H9 (cell line): ENCODE data around the gene CARS1. TPM values are rescaled to one million over a fixed set of nuclear protein-coding genes. Genes with fewer than 3 reads are reported as not detected.

Source experiments
- DNase-seq: peaks from one replicate; pipeline ENCODE4 v3.0.0-alpha.2; 2017
- H2AFZ ChIP-seq: one replicate; pipeline ENCODE4 v1.6.1; 2013; ENCODE audit warnings: mild to moderate bottlenecking, low read length, control low read depth, moderate library complexity
- H2AK5ac ChIP-seq: 2 replicates; pipeline ENCODE4 v1.6.1; 2013; ENCODE audit warnings: low read length, control low read depth, mixed read lengths; ENCODE audit not compliant: insufficient read length
- H2BK120ac ChIP-seq: one replicate; pipeline ENCODE4 v1.6.1; 2013; ENCODE audit warnings: low read depth, mild to moderate bottlenecking, low read length, control low read depth, inconsistent platforms; ENCODE audit not compliant: poor library complexity, severe bottlenecking
- H2BK12ac ChIP-seq: 2 replicates; pipeline ENCODE4 v1.6.1; 2013; ENCODE audit warnings: low read length, control low read depth, mixed read lengths, low read depth; ENCODE audit not compliant: insufficient read length
- H2BK15ac ChIP-seq: 2 replicates; pipeline ENCODE4 v1.6.1; 2013; ENCODE audit warnings: low read depth, low read length, control low read depth
- H2BK20ac ChIP-seq: one replicate; pipeline ENCODE4 v1.6.1; 2013; ENCODE audit warnings: low read depth, mild to moderate bottlenecking, low read length, control low read depth, inconsistent platforms; ENCODE audit not compliant: poor library complexity, severe bottlenecking
- H2BK5ac ChIP-seq: 2 replicates; pipeline ENCODE4 v1.6.1; 2013; ENCODE audit warnings: low read length, control low read depth, mixed read lengths; ENCODE audit not compliant: insufficient read length
- H3K14ac ChIP-seq: 2 replicates; pipeline ENCODE4 v1.6.1; 2013; ENCODE audit warnings: low read length, control low read depth; ENCODE audit not compliant: insufficient read depth
- H3K18ac ChIP-seq: 2 replicates; pipeline ENCODE4 v1.6.1; 2013; ENCODE audit warnings: low read depth, mild to moderate bottlenecking, mixed read lengths, low read length, control low read depth; ENCODE audit not compliant: insufficient read length
- H3K23ac ChIP-seq: 2 replicates; pipeline ENCODE4 v1.6.1; 2013; ENCODE audit warnings: low read length, control low read depth, mixed read lengths, low read depth; ENCODE audit not compliant: insufficient read length
- H3K23me2 ChIP-seq: 2 replicates; pipeline ENCODE4 v1.6.1; 2013; ENCODE audit warnings: low read depth, mild to moderate bottlenecking, mixed read lengths, low read length, control low read depth; ENCODE audit not compliant: insufficient read length, poor library complexity, severe bottlenecking
- H3K27ac ChIP-seq: 2 replicates; pipeline ENCODE4 v1.5.1; 2013; ENCODE audit warnings: low read length, control low read depth, mixed read lengths, low read depth; ENCODE audit not compliant: insufficient read length
- H3K27me3 ChIP-seq: 2 replicates; pipeline ENCODE4 v1.6.1; 2013; ENCODE audit warnings: low read length, control low read depth, inconsistent platforms; ENCODE audit not compliant: insufficient read depth
- H3K4ac ChIP-seq: 2 replicates; pipeline ENCODE4 v1.6.1; 2013; ENCODE audit warnings: low read depth, mild to moderate bottlenecking, control low read depth, inconsistent platforms, low read length, moderate library complexity
- H3K4me1 ChIP-seq: 2 replicates; pipeline ENCODE4 v1.6.1; 2013; ENCODE audit warnings: low read length, control low read depth, inconsistent platforms; ENCODE audit not compliant: insufficient read depth
- H3K4me2 ChIP-seq: 2 replicates; pipeline ENCODE4 v1.6.1; 2013; ENCODE audit warnings: low read length, control low read depth, mixed read lengths; ENCODE audit not compliant: insufficient read length, insufficient read depth
- H3K56ac ChIP-seq: 2 replicates; pipeline ENCODE4 v1.6.1; 2013; ENCODE audit warnings: low read depth, mild to moderate bottlenecking, mixed read lengths, low read length, control low read depth; ENCODE audit not compliant: insufficient read length
- H3K79me1 ChIP-seq: 2 replicates; pipeline ENCODE4 v1.6.1; 2013; ENCODE audit warnings: low read depth, mild to moderate bottlenecking, moderate library complexity, low read length, control low read depth, inconsistent platforms; ENCODE audit not compliant: insufficient read depth, poor library complexity, severe bottlenecking
- H3K79me2 ChIP-seq: 2 replicates; pipeline ENCODE4 v1.6.1; 2013; ENCODE audit warnings: low read length, control low read depth, inconsistent platforms; ENCODE audit not compliant: insufficient read depth
- H3K9ac ChIP-seq: 2 replicates; pipeline ENCODE4 v1.6.1; 2013; ENCODE audit warnings: low read length, control low read depth, mixed read lengths; ENCODE audit not compliant: insufficient read length; ENCODE audit errors: extremely low read depth
- H3K9me3 ChIP-seq: one replicate; pipeline ENCODE4 v1.6.1; 2013; ENCODE audit warnings: low read depth, low read length, inconsistent platforms; ENCODE audit not compliant: control insufficient read depth
- H3T11ph ChIP-seq: one replicate; pipeline ENCODE4 v1.6.1; 2013; ENCODE audit warnings: mild to moderate bottlenecking, low read length, control low read depth, inconsistent platforms
- H4K20me1 ChIP-seq: one replicate; pipeline ENCODE4 v1.6.1; 2013; ENCODE audit not compliant: control insufficient read depth, insufficient read length, insufficient read depth
- H4K5ac ChIP-seq: 2 replicates; pipeline ENCODE4 v1.6.1; 2013; ENCODE audit warnings: low read depth, mild to moderate bottlenecking, mixed read lengths, low read length, control low read depth; ENCODE audit not compliant: insufficient read length
- H4K8ac ChIP-seq: replicated peaks from 2 replicates; pipeline ENCODE4 v1.6.1; 2013; ENCODE audit warnings: low read length, control low read depth, mixed read lengths, low read depth; ENCODE audit not compliant: insufficient read length
- H4K91ac ChIP-seq: 2 replicates; pipeline ENCODE4 v1.6.1; 2013; ENCODE audit warnings: low read depth, mild to moderate bottlenecking, moderate library complexity, mixed read lengths, low read length, control low read depth; ENCODE audit not compliant: insufficient read length
- H3K27ac Mint-ChIP-seq, 3 experiments: 2 replicates in 2 of 3; 3 replicates in 1 of 3; pipeline ENCODE4 v1.8.0; 2020 to 2021; ENCODE audit warnings: mixed read lengths in 3 of 3, mild to moderate bottlenecking in 1 of 3, moderate library complexity in 1 of 3
- H3K27me3 Mint-ChIP-seq: 2 replicates; pipeline ENCODE4 v1.8.0; 2021; ENCODE audit warnings: low read depth, mild to moderate bottlenecking, moderate library complexity, mixed read lengths
- H3K36me3 Mint-ChIP-seq, 3 experiments: 2 replicates in 2 of 3; 3 replicates in 1 of 3; pipeline ENCODE4 v1.8.0; 2020 to 2021; ENCODE audit warnings: low read depth in 3 of 3, mixed read lengths in 3 of 3; ENCODE audit not compliant: insufficient read depth in 1 of 3
- H3K4me1 Mint-ChIP-seq, 2 experiments: 2 replicates each; pipeline ENCODE4 v1.8.0; 2020; ENCODE audit warnings: mixed read lengths in 2 of 2
- H3K4me3 Mint-ChIP-seq, 2 experiments: 2 replicates in 1 of 2; 3 replicates in 1 of 2; pipeline ENCODE4 v1.8.0; 2020 to 2021; ENCODE audit warnings: mild to moderate bottlenecking in 2 of 2, mixed read lengths in 2 of 2, moderate library complexity in 1 of 2
- H3K9me3 Mint-ChIP-seq, 2 experiments: 2 replicates in 1 of 2; 3 replicates in 1 of 2; pipeline ENCODE4 v1.8.0; 2020; ENCODE audit warnings: mild to moderate bottlenecking in 2 of 2, mixed read lengths in 2 of 2, moderate library complexity in 1 of 2
- CTCF ChIP-seq: fragments of 200-600 bp; sonication (generic); conservative IDR thresholded peaks from 3 replicates; pipeline ENCODE4 v1.8.0; 2021; ENCODE audit warnings: antibody characterized with exemption, mild to moderate bottlenecking
- WGBS: extraction: QIAGEN DNeasy Blood & Tissue Kit; methylation state at CpG from one replicate; pipeline ENCODE4 v1.1.7; 2013; ENCODE audit warnings: missing lambda C conversion rate, low lambda C conversion rate, mixed read lengths; ENCODE audit not compliant: insufficient read length; ENCODE audit errors: extremely low coverage; 5-methylcytosine and 5-hydroxymethylcytosine counted together
- total RNA-seq: library from RNA; stranded (reverse); gene quantifications from 2 replicates; pipeline ENCODE4 v1.2.1, GENCODE V29; 2021

The CARS1 gene
- total RNA-seq, 1 experiment from 2014 or later = 92.3 TPM

GRCh38 chr11:3089236-3090061 lies 32.2 kb upstream of the CARS1 start:
- Histone ChIP-seq H3K9ac (no peak overlapping the region), H3K79me1 (no peaks in the 10 kb centered on the region), H2AFZ (no peak overlapping the region), H3K4me1 (no peaks in the 10 kb centered on the region), H4K91ac (no peak overlapping the region), H2BK12ac (no peak overlapping the region), H4K20me1 (no peaks in the 10 kb centered on the region), H3K79me2 (no peaks in the 10 kb centered on the region), H3K18ac (no peak overlapping the region), H2BK5ac (no peak overlapping the region), H3K9me3 (no peaks in the 10 kb centered on the region), H3K4ac (no peak overlapping the region), H4K5ac (no peak overlapping the region), H2AK5ac (no peak overlapping the region), H3K27me3 (no peaks in the 10 kb centered on the region), H3K27ac (no peak overlapping the region), H4K8ac (no peak overlapping the region), H2BK120ac (no peak overlapping the region), H2BK20ac (no peak overlapping the region), H3K23ac (no peak overlapping the region), H3K23me2 (no peaks in the 10 kb centered on the region), H2BK15ac (no peak overlapping the region), H3K56ac (no peak overlapping the region), H3K4me2 (no peak overlapping the region), H3K14ac (no peak overlapping the region; the same call in 1 of the 2 replicates), H3T11ph (no peak overlapping the region)
- H3K27ac Mint-ChIP-seq = no peak overlapping the region
- WGBS = no CpG with 5 or more reads among the region's 25 CpGs
- peaks cover 3% of the 10 kb centered on the region for H3K27me3 Mint-ChIP-seq
- no peaks in the 10 kb centered on the region for H3K36me3 Mint-ChIP-seq
- H3K4me3 Mint-ChIP-seq = no peak overlapping the region; a peak in 1 of 5 replicates
- no peaks in the 10 kb centered on the region; a peak in 2 of 5 replicates for H3K9me3 Mint-ChIP-seq
- DNase-seq = no peak
- no peak for TF ChIP-seq CTCF
- H3K4me1 Mint-ChIP-seq = peaks cover 7 to 16% of the 10 kb centered on the region in 2 experiments
